ENCODE data around the gene IL22RA1.

IL22RA1 gene

DNA sequence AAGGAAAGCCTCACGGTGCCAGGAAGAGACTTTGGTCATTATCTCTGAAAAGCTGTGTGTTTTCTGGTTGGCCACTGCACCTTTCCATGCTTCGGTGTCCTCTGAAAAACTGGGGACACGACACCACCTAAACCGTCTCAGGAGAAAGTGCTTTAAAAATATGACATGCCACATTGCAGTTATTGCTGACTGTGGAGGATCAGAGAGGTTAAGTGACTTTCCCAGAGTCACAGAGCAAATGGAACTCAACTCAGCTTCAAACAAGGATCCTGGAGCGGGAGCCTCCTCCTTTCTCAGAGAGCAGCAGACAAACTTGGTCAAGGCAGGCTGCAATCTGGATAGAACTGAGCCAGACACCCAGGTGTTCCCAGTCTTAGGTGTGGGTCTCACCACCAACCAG lies 44.8 kb downstream of the IL22RA1 start:
- H3K79me2 ChIP-seq (ENCODE audit: insufficient read depth, low read depth): no peaks in the 10 kb centered on the region
- H2AFZ ChIP-seq (ENCODE audit: low read depth): no peak overlapping the region
- H3K4me1 ChIP-seq (ENCODE audit: low read depth, poor library complexity, severe bottlenecking): no peaks in the 10 kb centered on the region
- no peak overlapping the region for H3K9ac ChIP-seq
- TF ChIP-seq, protein P1, sequence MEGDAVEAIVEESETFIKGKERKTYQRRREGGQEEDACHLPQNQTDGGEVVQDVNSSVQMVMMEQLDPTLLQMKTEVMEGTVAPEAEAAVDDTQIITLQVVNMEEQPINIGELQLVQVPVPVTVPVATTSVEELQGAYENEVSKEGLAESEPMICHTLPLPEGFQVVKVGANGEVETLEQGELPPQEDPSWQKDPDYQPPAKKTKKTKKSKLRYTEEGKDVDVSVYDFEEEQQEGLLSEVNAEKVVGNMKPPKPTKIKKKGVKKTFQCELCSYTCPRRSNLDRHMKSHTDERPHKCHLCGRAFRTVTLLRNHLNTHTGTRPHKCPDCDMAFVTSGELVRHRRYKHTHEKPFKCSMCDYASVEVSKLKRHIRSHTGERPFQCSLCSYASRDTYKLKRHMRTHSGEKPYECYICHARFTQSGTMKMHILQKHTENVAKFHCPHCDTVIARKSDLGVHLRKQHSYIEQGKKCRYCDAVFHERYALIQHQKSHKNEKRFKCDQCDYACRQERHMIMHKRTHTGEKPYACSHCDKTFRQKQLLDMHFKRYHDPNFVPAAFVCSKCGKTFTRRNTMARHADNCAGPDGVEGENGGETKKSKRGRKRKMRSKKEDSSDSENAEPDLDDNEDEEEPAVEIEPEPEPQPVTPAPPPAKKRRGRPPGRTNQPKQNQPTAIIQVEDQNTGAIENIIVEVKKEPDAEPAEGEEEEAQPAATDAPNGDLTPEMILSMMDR (conservative IDR thresholded peaks at IDR 0.05; ENCODE audit: low read depth, low read length): no peak
- H4K20me1 ChIP-seq (ENCODE audit: insufficient read depth): no peaks in the 10 kb centered on the region
- H3K27me3 ChIP-seq (ENCODE audit: insufficient read depth, low read depth): no peaks in the 10 kb centered on the region
- H3K27ac ChIP-seq: no peak overlapping the region
- H3K4me3 ChIP-seq (IDR thresholded peaks at IDR 0.05; ENCODE audit: insufficient read depth, low read depth, low read length): no peak overlapping the region
- no peak overlapping the region for H3K4me2 ChIP-seq
- no peaks in the 10 kb centered on the region for H3K36me3 ChIP-seq (ENCODE audit: insufficient read depth)

DNA sequence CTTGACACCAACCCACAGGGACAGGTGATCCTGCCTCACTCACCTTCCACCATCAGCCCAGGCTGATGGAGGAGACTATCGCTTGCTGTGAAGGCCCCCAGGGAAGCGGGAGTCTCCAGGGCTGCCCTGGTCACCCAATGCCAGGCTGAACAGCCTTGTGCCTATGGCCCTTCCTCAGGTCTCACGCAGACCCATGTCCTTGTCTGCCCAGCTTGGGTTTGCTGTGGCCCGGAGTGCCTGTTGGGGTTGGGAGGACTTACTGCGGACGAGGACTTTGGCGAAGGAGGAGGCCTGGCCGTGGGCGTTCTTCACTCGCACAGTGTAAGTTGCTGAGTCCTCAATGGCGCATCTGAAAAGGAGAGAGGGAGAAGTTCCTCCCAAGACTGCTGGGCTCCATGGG lies 45.3 kb downstream of the IL22RA1 start:
- Histone ChIP-seq H3K4me3 (IDR thresholded peaks at IDR 0.05; ENCODE audit: insufficient read depth, low read depth, low read length) (no peak overlapping the region), H3K27ac (no peak overlapping the region), H4K20me1 (ENCODE audit: insufficient read depth) (no peaks in the 10 kb centered on the region), H3K36me3 (ENCODE audit: insufficient read depth) (no peaks in the 10 kb centered on the region), H3K9ac (no peak overlapping the region), H3K27me3 (ENCODE audit: insufficient read depth, low read depth) (no peaks in the 10 kb centered on the region), H2AFZ (ENCODE audit: low read depth) (no peak overlapping the region), H3K4me2 (no peak overlapping the region), H3K4me1 (ENCODE audit: low read depth, poor library complexity, severe bottlenecking) (no peaks in the 10 kb centered on the region), H3K79me2 (ENCODE audit: insufficient read depth, low read depth) (no peaks in the 10 kb centered on the region)
- TF ChIP-seq, protein P1 (conservative IDR thresholded peaks at IDR 0.05; ENCODE audit: low read depth, low read length): no peak

DNA sequence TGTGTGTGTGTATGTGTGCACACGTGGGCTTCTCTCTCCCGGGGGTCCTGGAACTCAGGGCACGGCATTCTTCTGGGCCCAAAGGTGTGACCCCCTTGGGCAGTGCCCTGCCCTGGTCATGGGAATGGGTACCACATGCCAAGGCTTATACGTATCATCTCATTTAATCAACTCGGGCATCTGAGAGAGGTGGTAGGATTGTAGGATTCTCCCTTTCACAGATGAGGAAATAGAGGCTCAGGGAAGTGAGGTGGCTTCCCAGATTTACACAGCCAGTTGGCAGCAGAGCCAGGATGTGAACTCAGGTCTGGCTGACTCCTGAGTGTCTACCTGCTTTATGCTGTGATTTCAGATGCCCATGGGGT lies 46.2 kb downstream of the IL22RA1 start:
- Histone ChIP-seq H3K79me2 (ENCODE audit: insufficient read depth, low read depth) (no peaks in the 10 kb centered on the region), H3K27me3 (ENCODE audit: insufficient read depth, low read depth) (no peaks in the 10 kb centered on the region), H3K4me1 (ENCODE audit: low read depth, poor library complexity, severe bottlenecking) (no peaks in the 10 kb centered on the region), H4K20me1 (ENCODE audit: insufficient read depth) (no peaks in the 10 kb centered on the region), H2AFZ (ENCODE audit: low read depth) (no peak overlapping the region), H3K36me3 (ENCODE audit: insufficient read depth) (no peaks in the 10 kb centered on the region), H3K4me3 (IDR thresholded peaks at IDR 0.05; ENCODE audit: insufficient read depth, low read depth, low read length) (no peak overlapping the region), H3K4me2 (no peak overlapping the region), H3K9ac (no peak overlapping the region), H3K27ac (no peak overlapping the region)
- TF ChIP-seq, protein P1 (conservative IDR thresholded peaks at IDR 0.05; ENCODE audit: low read depth, low read length): no peak

DNA sequence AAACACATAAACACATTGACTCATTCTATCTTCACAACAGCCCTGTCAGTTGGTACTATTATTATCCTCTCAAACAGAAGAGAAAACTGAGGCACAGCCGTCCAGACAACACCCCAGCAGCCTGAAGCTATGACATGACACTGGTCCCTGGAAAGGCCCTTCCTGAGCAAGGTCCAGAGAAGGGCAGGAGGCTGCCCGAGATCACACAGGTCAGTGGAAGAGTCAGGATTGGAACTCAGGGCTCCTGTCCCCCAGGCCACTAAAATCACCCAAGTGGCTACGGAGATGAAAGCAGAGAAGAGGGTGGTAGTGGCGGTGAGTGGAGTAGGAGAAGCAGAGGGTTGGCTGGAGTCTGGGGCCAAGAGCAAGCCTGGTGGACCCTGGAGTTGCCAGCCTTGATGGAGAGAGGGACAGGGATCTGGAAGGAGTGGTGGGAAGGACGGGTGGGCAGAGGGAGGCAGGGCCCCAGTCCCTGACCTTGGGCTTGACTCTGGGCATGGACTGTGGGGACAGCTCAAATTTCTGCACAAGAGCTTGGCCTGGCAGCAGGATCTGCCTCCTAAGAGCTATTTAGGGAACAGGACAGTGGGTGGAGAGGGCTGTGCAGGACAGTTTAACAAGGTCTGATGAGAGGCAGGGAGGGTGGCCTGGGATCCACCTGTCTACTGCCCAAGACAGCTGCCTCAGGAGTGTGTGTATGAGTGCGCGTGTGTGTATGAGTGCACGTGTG lies 46.8 kb downstream of the IL22RA1 start:
- Histone ChIP-seq H3K79me2 (ENCODE audit: insufficient read depth, low read depth) (no peaks in the 10 kb centered on the region), H3K9ac (no peak overlapping the region), H3K27ac (no peak overlapping the region), H3K4me2 (no peak overlapping the region), H4K20me1 (ENCODE audit: insufficient read depth) (no peaks in the 10 kb centered on the region), H2AFZ (ENCODE audit: low read depth) (no peak overlapping the region), H3K4me3 (IDR thresholded peaks at IDR 0.05; ENCODE audit: insufficient read depth, low read depth, low read length) (no peak overlapping the region), H3K36me3 (ENCODE audit: insufficient read depth) (no peaks in the 10 kb centered on the region), H3K27me3 (ENCODE audit: insufficient read depth, low read depth) (no peaks in the 10 kb centered on the region), H3K4me1 (ENCODE audit: low read depth, poor library complexity, severe bottlenecking) (no peaks in the 10 kb centered on the region)
- TF ChIP-seq, protein P1 (conservative IDR thresholded peaks at IDR 0.05; ENCODE audit: low read depth, low read length): no peak

Data from KMS-11 (cell line).